GM19324 (cell line): Measurements from ENCODE around the gene GADD45B.
A peak's percentile ranks its signal among the peaks of the same experiment; 100 is the strongest.

Source experiments
- ATAC-seq: cut with Tn5 transposase; IDR thresholded peaks from one replicate; pipeline ENCODE4 v1.9.1; 2021; ENCODE audit warnings: mild to moderate bottlenecking, moderate library complexity; ENCODE audit not compliant: unreplicated experiment, low FRiP score

Gene GADD45B

GRCh38 chr19:2475702-2476450 is at the start of gene GADD45B:
Gene GADD45B (plus strand): TSS chr19:2476127. CDS start chr19:2476359, 232 bp downstream.
- ATAC-seq: peak; percentile 70

GRCh38 chr19:2426611-2427428 is 49.1 kb upstream of the GADD45B start:
- peak; percentile 7 for ATAC-seq

GRCh38 chr19:2427429-2428320 is 48.3 kb upstream of the GADD45B start, which contains the start of gene TIMM13:
Gene TIMM13 (minus strand): TSS chr19:2427586. CDS start chr19:2427533, 53 bp downstream.
- ATAC-seq: peak; percentile 87

- ATAC-seq: no peak
Observed at GRCh38 chr19:2428321-2428690, 47.6 kb upstream of the GADD45B start.

- no peak for ATAC-seq
Observed at GRCh38 chr19:2428756-2429711, 46.9 kb upstream of the GADD45B start.

GRCh38 chr19:2429917-2430535 is 45.9 kb upstream of the GADD45B start:
- no peak for ATAC-seq

GRCh38 chr19:2431318-2432055 is 44.4 kb upstream of the GADD45B start:
- no peak for ATAC-seq

- no peak for ATAC-seq
Observed at GRCh38 chr19:2432131-2432848, 43.6 kb upstream of the GADD45B start.

- ATAC-seq: no peak
Observed at GRCh38 chr19:2433854-2434253, 42.1 kb upstream of the GADD45B start.

- ATAC-seq: no peak
Observed at GRCh38 chr19:2434267-2434666, 41.7 kb upstream of the GADD45B start.

- ATAC-seq: no peak
Observed at GRCh38 chr19:2434721-2435265, 41.1 kb upstream of the GADD45B start.

- ATAC-seq: no peak
Observed at GRCh38 chr19:2436384-2436783, 39.5 kb upstream of the GADD45B start.

- no peak for ATAC-seq
Observed at GRCh38 chr19:2436926-2437325, 39.0 kb upstream of the GADD45B start.

- ATAC-seq: no peak
Observed at GRCh38 chr19:2438178-2438577, 37.7 kb upstream of the GADD45B start.

GRCh38 chr19:2440515-2440914 is 35.4 kb upstream of the GADD45B start:
- no peak for ATAC-seq

- no peak for ATAC-seq
Observed at GRCh38 chr19:2441096-2441752, 34.7 kb upstream of the GADD45B start.
